Suprapubic skin (tissue), 4 donors: ENCODE measurements around the gene GRIN2A.

ENCODE experiments used
- CTCF ChIP-seq, 2 donors: fragments of 200-600 bp in 1 of 2; fragments of 450-650 bp in 1 of 2; sonication (generic) in 1 of 2; IDR thresholded peaks; one replicate each; pipeline ENCODE4 v1.5.1; 2016 to 2019; ENCODE audit warnings: antibody characterized with exemption in 2 of 2, mild to moderate bottlenecking in 1 of 2, moderate library complexity in 1 of 2
- POLR2A ChIP-seq, 2 donors: fragments of 450-650 bp; IDR thresholded peaks; one replicate each; pipeline ENCODE4 v1.6.1; 2017; ENCODE audit warnings: antibody characterized with exemption in 2 of 2, mild to moderate bottlenecking in 2 of 2, moderate library complexity in 2 of 2
- POLR2AphosphoS5 ChIP-seq, 3 donors: sonication (generic); formaldehyde crosslinking; IDR thresholded peaks; one replicate each; pipeline ENCODE4 v1.6.1; 2017; ENCODE audit warnings: antibody characterized with exemption in 3 of 3

GRCh38 chr16:10137341-10137740, 44.9 kb downstream of the GRIN2A start:
- no peak for TF ChIP-seq CTCF (IDR thresholded peaks at IDR 0.05)
- no peak for TF ChIP-seq POLR2A (IDR thresholded peaks at IDR 0.05)
- no peak for TF ChIP-seq POLR2AphosphoS5 (IDR thresholded peaks at IDR 0.05)
